HG03469 (cell line): ENCODE data around the gene CDC42BPA.

ENCODE experiments used
- ATAC-seq: cut with Tn5 transposase; IDR thresholded peaks from one replicate; pipeline ENCODE4 v1.9.1; 2021; ENCODE audit warnings: mild to moderate bottlenecking, moderate library complexity, moderate number of reproducible peaks; ENCODE audit not compliant: unreplicated experiment

The CDC42BPA gene

DNA sequence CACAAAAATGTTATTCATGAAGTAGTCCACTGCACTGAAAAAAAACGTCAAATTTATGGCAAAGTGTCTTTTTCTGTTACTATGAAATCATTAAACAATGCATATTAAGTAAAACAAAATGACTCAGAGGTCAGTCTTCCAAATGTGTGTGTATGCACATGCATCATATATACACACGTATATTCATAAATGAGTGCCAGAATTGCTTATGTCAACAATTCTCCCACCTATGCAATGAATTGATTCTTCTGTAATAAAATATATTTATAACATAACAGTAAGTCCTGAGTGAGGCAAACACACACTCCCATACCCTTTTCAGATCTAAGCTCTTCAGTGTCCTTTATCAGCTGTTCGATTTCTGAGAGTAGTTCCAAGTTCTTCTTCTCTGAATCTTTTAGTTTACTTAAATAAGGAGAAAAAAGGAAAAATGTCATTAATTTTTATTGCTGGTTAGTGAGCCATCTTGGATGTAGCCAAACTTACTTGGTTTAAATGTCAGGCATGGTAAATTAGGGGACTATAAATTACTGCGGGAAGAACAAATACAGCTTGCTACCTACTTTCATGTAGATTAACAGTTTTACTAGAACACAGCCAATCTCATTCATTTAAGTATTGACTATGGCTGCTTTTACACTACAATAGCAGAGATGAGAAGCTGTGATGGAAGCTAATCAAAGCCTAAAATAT is 246.3 kb downstream of the CDC42BPA start:
- no peak for ATAC-seq

DNA sequence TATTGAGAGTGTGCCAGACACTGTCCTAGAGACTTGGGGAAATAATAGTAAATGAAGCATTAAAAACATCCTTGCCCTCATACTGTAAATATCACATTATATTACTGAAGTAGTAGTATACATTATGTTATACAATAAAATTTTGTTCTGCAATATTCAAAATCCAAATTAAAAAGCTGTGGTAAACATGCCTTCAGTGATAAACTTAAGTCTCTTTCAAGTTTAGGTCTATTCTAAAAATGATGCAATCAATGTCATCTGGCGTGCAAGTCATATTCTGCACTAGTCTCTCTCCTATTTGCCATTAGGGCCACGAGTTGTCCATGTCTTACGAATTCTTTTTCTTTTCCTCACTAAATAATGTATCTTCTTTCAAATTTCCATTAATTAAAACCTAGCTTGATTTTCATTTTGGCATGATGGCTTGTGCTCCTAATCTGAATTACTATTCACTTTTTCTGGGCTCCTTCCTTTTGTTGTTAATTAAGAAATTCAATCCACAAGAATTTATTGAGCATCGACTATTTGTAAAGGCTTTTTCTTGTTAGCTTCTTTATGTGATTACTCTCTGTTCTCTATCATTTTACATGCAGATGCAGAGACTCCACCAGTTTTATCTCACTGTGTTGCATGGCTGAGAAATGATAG is 247.5 kb downstream of the CDC42BPA start:
- no peak for ATAC-seq

DNA sequence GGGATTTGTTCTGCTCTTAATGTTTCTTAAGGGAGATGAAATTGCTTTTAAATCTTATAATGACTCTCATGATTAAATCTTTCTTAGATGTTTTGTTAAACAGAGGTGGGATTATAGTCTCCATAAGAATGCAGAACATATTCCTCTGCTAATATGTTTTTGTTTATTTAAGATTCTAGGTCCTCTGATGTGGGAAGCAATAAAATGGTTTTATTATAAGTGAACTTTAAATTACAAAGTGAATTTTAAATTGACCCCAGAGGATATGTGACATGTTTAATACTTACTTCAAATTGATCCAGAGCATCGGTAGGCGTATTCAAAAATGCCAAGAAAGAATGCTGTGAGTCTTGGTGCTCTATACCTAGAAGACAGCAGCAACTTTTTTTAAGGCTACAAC is 248.8 kb downstream of the CDC42BPA start:
- ATAC-seq: no peak

DNA sequence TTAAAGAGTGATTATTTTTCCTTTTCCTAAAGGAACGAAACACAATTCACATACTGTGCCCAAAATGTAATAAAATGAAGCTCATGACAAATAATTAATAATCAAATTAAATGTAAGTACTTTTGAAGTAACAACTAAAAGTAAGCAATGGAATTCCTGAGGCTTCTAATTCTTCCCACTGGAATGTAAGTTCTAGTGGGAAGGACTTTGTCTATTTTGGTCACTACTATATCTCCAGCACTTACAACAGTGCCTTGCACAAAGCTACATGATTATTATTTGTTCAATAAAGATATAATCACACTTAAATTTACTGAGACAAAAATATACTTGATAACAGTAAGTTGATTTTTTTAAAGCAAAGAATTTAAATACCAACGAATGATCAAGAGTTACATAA is 249.4 kb downstream of the CDC42BPA start:
- no peak for ATAC-seq

DNA sequence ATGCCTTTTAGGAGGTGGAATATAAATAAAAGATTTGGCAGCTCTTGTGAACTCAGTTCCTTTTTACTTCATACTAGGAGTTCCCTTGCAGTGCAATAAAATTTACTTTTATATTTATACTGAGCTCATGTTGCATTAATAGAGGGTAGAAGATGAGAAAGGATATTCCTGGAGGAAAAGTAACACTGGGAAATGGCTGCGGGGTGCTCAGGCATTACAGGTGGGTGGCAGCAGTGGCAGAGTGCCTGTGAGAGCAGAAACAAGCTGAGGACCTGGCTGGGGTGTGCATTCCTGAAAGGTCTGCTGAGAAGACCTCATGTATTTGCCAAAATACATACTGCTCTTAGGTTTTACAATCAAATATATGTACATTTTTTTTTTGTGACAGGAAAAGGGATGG is 251.3 kb downstream of the CDC42BPA start:
- ATAC-seq: no peak

DNA sequence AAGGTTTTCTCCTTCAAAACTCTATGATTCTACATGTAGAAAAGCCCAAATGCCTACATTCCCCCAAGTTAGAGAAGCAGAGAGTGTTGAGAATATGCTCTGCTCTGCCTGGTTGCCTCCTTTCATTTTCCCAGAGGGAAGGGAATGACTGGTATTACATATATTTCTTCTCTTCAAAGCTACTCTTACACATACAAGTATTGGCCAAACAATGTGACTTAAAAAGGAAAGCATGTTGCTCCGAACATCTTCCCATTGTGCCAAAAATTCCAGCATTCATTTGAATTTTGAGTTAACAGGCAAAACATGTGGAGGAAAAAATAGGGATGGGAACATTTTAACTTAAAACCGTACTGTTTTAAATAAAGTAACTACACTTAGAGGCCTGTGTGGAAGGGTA is 253.0 kb downstream of the CDC42BPA start:
- ATAC-seq: no peak

DNA sequence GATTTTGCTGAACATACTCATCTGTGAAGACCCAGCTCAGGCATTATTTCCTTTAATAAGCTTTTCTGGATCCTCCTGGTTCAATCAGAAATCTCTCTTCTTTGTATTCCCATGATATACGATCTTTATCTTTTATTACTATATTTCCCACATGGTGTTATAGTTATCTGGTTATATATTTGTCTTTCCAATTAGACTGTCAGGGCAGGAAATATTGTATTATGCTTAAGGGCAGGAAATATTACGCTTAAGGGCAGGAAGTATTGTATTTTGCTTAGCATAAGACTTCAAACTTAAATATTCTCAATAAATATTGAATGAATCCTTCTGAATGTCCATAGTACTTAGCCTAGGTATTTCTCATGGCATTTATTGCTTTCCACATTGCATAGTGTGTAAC is 256.0 kb downstream of the CDC42BPA start:
- no peak for ATAC-seq

DNA sequence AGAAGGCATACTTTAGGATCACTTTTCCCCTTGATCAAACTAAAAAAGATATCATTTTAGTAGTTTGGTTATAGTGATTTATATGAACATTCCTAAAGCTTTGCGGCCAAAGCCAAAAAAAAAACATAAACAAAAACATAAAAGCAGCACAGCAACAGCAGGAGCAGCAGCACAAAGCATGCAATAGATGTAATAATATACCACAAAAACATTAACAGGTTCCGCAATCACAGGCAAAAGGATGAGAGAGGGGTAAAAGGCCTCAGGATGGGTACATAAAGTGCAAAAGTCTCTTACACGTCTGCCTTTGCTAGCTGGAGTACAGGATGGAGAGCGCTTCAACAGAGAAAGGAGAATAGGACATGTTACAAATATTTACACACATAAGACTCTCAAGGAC is 259.2 kb downstream of the CDC42BPA start:
- no peak for ATAC-seq

DNA sequence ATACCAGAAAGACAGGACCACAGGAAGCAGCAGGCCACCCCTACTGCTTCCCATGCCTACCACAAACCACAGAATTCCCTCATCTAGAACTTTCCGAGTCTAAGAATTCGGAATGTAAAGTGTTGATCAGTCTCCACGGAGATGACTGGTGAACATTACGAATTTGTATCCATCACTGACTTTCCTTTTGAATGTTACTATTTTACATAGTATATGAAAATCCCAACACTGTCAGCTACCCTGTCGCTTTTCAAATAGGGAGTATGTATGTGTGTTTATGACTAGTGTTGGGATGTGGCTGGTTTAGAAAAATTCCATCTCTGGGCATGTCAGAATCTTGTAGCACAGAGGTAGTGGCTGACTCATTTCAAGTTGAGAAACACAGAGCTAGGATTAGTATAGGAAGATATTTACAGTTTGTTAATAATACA is 260.0 kb downstream of the CDC42BPA start:
- no peak for ATAC-seq

DNA sequence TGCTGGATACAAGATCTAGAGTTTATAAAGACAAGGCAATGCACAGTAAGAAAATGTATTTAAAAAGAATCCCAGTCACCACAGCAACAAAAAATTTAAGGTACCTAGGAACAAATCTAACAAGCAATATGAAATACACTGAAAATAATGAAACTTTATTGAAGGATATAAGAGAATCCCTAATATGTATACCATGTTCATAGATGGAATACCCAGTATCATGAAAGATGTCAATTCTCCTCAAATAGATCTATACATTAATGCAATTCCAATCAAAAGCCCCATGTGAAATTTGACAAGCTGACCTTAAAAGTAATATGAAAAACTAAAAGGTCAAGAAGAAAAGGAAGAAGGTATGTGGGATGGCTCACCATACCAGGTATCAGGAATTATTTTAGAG is 269.0 kb downstream of the CDC42BPA start:
- ATAC-seq: no peak

DNA sequence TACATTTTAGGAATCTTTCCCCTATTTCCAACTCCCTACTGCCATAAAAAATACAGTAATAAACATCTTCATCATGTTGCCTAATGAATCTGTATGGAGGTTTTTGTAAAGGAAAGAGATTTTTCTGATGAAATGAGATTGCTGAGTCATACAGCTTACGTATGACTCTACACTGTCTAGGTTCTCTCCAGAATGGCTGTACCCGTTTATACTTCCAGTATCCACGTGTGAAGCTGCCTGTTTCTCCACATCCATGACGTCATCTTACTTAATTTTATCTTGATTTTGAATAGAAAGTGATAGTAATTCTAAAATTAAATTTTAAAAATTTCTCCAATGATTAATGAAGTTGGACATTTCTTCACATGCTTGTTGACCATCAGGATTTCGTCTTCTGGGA is 274.5 kb downstream of the CDC42BPA start:
- no peak for ATAC-seq

DNA sequence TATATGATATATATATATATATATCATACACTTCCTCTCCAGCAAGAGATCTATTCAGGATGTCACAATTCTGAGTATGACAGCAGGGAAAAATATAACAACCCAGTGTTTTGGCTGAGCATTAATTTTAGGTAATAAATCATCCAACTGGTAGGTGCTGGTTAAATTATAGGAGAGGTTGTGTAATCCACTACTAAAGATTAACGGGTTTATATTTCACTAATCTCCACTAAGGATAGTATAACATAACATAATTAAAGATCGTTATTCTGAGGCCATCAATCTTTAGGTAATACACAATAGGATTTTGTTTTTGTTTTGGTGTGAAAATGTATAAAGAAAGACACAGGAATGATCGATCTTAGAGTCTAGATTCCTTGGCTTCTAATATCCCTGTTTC is 276.0 kb downstream of the CDC42BPA start:
- ATAC-seq: no peak

DNA sequence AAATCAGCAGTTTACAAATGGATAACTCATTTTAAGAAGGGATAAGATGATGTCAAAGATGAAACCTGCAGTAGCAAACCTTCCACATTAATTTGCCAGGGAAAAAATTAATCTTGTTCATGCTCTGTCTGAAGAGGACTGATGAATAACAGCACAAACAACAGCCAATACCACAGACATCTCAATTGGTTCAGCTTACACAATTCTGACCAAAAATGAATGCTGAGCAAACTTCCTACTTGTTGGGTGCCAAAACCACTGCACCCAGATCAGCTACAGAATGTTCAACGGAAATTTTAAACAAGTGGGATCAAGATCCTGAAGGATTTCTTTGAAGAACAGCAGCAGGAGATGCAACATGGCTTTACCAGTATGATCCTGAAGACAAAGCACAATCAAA is 279.9 kb downstream of the CDC42BPA start:
- ATAC-seq: no peak

DNA sequence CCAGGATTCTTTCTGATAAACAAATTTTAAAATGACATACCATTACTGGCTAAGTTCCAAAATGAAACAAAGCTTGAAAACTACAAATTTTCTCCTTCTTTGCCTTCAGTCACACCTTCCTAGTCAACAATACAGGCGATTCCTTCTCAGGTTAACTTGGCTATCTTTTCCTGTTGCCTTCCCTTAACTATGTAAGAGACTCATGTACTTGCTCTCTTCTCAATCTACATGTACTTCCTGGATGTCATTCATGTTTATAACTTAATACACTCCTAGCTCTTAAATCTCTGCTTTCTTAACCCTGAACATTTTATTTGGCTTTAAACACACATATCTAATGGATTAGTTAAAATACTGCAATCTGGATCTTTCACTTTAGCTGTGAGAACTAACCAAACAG is 281.2 kb downstream of the CDC42BPA start:
- no peak for ATAC-seq

DNA sequence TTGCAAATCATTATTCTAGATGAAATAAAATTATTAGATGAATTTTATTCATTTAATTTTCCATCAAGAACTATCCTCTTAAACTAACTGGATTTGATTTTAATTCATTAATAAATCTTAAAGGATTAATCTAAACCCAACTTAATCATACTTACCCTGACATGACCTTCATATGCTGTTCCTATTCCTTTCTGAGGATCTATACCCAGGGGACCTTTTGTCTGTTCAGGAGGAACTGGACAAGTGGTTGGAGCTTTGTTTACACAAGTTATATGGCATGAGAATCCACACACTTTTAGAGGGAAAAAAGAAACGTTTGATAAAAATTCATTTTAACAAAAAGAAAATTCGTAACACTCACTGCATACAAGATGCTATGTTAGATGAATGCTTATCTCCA is 283.0 kb downstream of the CDC42BPA start:
- ATAC-seq: no peak

DNA sequence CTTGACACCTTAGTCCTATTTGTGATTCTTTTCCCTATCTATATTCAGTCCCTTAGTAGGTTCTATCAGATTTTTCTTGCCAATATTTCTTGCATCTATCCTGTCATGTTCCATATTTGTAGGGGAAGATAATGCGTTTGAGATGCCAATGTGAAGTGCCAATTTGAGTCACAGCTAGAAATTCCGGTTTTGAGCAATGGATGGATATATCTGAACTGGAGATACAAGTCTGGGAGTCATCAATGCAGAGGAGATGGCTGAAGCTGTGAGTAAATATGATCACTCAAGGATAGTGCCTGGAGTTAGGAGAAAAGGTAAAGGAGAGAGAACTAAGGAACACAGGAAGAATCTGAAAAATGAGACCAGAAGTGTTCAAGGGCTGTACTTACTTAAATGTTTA is 284.4 kb downstream of the CDC42BPA start:
- ATAC-seq: no peak

DNA sequence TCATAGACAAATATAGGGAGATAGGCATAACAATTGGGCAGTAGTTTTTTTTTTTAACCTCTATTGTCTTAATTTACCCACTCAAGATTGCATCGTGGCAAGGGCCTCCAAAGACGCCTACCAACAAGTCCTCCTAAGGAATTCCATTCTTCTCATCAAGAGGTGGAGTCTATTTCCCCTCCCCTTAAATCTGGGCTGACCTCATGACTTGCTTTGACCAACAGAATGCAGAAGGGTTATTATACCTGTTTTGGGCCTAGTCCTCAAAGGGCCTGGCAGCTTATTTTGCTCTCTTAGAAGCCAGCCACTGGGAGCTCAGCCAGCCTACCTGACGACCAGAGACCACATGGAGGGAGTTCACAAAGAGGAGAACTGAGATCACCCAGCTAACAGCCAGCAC is 285.9 kb downstream of the CDC42BPA start:
- no peak for ATAC-seq

DNA sequence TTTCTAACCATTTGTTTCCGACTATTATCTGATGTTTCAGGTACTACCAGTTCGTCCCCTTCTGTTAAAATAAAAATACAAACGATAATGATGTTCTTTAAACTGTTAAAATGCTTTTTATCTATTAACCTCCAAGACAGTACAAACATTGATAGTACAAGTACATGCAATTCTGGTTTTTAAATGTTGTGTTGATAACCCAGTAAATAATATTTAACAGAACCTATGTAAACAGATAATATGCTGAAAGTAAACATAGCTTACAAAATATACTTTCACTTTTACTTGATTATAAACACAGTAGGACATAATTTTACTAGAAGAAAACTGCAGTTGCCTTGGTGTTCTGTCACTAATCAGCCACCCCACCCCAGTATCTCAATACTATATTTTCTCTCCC is 301.3 kb downstream of the CDC42BPA start:
- ATAC-seq: no peak

DNA sequence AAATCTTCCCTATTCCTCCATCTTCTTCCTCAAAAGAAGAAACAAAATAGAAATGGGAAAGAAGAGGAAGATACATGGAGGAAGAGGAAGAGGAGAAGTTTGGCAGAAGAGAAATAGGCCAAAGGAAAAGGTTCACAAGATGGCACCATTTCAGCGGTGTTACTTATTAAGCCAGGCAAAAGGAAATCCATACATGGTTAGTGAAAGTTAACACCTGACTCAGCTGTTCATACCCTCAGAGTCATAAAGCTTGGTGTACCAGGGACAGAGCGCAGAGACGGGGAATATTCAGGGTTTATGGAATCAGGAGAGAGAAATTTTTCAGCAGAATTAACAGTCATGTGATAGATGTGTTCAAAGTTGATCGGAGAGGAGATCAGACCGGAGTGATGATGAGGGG is 307.6 kb downstream of the CDC42BPA start:
- no peak for ATAC-seq

DNA sequence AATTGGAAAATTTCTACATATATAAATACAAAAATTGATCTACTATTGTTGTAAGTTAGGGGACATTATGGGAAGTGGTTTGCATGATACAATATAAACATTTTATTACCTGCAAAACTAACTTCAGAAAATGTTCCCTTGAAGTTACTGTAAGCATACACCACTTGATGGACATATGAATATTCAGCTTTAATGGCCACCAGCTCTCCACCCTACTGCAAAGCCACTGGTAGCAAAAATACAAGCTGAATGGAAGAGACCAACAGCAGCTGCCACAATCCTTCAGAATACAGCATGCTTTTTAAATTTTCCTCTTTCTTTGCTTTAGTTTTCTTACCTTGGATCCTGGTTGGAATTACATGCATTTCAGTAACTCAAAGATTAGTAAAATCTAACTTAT is 308.4 kb downstream of the CDC42BPA start:
- ATAC-seq: no peak

DNA sequence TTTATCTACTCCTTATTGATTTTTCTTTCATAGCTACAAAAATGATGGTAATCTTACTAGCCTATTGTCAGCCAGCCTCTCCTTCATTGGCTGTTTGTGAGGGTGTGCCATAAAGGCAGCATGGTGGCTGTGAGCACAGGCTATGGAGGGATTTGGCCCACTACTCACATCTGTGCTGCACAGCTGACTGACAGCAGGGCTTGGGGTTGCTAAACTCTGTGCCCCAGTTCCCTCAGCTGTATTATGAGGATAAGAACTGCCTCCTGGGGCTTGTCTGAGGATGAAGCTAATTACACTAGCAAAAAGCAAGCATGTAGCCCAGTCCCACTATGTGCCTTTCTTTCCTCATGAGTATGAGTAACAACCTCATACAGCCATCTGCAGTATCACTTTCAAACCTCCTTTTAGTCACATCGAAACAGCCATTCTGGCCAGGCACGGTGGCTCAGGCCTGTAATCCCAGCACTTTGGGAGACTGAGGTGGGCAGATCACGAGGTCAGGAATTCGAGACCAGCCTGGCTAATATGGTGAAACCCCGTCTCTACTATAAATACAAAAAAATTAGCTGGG is 312.0 kb downstream of the CDC42BPA start:
- ATAC-seq: no peak

DNA sequence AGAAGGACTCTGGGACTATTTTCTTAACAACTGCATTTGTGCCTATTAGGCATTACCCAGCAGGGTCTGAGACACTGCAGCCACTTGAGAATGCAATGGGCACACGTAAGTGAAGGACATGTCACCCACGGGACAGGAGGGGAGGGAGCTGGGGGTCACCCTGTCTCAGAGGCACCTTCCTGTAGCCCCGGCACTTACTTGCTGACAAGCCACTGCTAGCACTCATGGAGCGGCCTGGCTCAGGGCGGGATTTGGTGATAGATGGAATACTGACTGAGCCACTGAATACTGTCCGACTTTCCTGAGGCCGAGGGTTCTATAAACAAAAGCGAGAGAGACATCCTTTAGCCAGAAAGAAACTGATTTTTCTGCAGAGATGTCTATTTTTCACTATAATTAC is 313.5 kb downstream of the CDC42BPA start:
- ATAC-seq: no peak

DNA sequence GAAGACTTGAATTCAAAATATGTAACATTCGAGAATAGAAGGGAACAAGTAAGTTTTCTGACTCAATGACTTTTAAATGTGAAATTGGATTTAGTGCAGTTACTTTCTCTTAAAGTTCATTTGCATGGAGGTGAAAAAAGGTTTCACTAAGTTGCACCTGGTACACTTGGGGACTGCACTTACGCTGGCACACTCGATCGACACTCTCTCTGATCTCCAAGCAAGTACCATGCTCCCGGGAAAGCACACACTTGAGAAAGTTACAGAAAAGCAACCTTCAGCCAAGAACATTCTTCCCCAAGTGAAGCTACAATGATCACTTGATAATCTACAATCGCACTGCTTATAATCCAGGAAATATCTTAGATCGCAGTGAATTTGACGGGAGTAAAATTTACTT is 315.1 kb downstream of the CDC42BPA start:
- no peak for ATAC-seq
